Choroid plexus epithelial cell (primary cell): ENCODE results near the gene SLC23A2.
"Not testable (repeated sequence)": the region's sequence is repeated elsewhere in the genome, so short reads cannot be mapped to it uniquely, and the experiment has no call there.

Experiments used
- DNase-seq: peaks from one replicate; pipeline ENCODE4 v3.0.0-alpha.2; 2010; ENCODE audit warnings: low read depth
- H3K4me3 ChIP-seq: 2 replicates; pipeline ENCODE4 v1.5.1; 2011; ENCODE audit warnings: low read depth, mild to moderate bottlenecking, control low read depth, low read length, moderate library complexity
- CTCF ChIP-seq: conservative IDR thresholded peaks from 2 replicates; pipeline ENCODE4 v1.5.1; 2011; ENCODE audit warnings: low read depth, mild to moderate bottlenecking, control low read depth, inconsistent platforms, low read length, moderate library complexity

Gene SLC23A2

GRCh38 chr20:4929686-4930397, 71.5 kb downstream of the SLC23A2 start:
- no peak overlapping the region for H3K4me3 ChIP-seq
- DNase-seq = no peak
- no peak for TF ChIP-seq CTCF

GRCh38 chr20:4926531-4927156, 74.7 kb downstream of the SLC23A2 start:
- no peak for TF ChIP-seq CTCF
- no peak for DNase-seq
- no peak overlapping the region for H3K4me3 ChIP-seq

GRCh38 chr20:4925842-4926530, 75.3 kb downstream of the SLC23A2 start:
- no peak overlapping the region for H3K4me3 ChIP-seq
- TF ChIP-seq CTCF = no peak
- DNase-seq = peak; percentile 64

- H3K4me3 ChIP-seq = no peak overlapping the region
- TF ChIP-seq CTCF = no peak
- no peak for DNase-seq
These were observed 76.9 kb downstream of the SLC23A2 start for GRCh38 chr20:4924446-4924845.

GRCh38 chr20:4924032-4924431, 77.3 kb downstream of the SLC23A2 start:
- TF ChIP-seq CTCF = no peak
- DNase-seq = no peak
- H3K4me3 ChIP-seq = no peak overlapping the region

GRCh38 chr20:4922186-4922585, 79.1 kb downstream of the SLC23A2 start:
- no peak for DNase-seq
- TF ChIP-seq CTCF = no peak
- H3K4me3 ChIP-seq = no peak overlapping the region

GRCh38 chr20:4921271-4921670, 80.0 kb downstream of the SLC23A2 start:
- DNase-seq, H3K4me3 ChIP-seq: not testable (repeated sequence)
